GM19328 (cell line): Measurements from ENCODE around the gene KCTD7.
"Not testable (repeated sequence)": the region's sequence is repeated elsewhere in the genome, so short reads cannot be mapped to it uniquely, and the experiment has no call there.

Experiments used
- ATAC-seq: cut with Tn5 transposase; IDR thresholded peaks from one replicate; pipeline ENCODE4 v1.9.1; 2021; ENCODE audit warnings: mild to moderate bottlenecking, moderate library complexity; ENCODE audit not compliant: unreplicated experiment

KCTD7 gene

DNA sequence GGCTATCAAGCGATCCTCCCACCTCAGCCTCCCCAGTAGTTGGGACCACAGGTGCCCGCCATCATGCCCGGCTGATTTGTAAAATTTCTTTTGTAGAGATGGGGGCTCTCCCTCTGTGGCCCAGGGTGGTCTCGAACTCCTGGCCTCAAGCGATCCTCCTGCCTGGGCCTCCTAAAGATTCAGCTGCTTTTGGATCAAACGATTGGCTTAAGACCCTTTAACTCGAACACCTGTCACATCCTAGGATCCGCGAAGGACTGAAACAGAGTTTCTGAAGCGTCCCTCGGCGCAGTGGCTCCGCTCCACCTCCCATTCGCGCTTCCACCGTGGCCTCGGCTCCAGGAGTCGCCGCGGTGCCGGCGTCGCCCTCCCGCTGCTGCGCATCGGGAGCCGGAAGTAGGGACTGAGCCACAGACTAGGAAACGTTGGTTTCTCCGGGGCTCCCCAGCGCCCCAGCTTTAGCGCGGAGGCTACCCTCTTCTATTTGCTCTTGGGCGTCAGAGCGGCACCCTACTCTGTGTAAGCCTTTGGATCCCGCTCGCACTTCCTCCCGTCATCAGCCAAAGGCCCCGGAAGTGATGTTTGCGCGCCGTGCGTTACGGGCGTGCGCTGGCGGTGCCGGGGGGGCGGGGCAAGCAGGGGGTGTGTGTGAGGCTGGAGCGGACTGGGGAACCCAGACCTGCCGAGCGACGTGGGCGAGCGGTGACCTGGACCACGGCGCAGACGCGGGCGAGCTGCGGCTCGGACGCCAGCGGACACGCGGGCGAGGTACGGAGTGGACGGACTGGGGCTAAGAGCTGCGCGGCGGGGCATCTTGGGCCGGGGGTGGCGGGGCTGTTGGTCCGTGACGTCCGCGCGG lies 53.0 kb downstream of the KCTD7 start:
- peak; percentile 85 for ATAC-seq

DNA sequence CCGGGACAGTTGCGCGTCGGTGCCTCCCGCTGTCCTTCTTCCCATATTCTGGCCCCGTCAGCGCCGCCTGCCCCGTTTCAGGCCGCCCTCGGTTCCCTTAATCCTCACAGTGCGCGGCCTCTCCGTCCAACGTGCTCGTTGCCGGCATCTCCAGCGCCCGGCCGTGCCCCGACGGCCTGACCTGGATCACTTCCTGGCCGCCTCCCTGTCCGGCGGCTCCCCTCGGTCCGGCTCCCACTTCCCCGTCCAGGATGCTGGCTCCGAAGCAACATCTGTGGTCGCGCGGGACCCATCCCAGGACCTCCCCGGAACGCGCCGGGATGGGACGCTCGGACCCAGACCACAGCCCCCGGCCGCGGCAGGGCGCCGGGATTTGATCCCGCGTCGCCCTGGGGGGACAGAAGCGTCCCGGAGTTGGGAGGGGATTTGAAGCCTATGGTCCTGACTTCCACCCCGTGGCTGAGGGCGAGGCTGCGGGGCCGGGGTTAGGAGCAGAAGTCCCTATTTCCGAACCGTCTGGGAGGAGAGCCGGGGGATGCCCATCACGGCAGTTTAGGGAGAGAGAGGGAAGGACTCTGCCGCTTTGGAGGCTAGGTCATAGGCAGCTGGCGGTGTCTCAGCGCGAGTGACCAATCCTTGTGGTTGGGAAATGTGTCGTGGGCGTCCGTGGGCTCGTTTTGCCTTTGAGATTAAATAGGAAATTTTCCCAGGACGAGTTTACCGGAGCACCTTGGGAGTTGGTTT lies 53.8 kb downstream of the KCTD7 start:
- peak; percentile 19 for ATAC-seq

DNA sequence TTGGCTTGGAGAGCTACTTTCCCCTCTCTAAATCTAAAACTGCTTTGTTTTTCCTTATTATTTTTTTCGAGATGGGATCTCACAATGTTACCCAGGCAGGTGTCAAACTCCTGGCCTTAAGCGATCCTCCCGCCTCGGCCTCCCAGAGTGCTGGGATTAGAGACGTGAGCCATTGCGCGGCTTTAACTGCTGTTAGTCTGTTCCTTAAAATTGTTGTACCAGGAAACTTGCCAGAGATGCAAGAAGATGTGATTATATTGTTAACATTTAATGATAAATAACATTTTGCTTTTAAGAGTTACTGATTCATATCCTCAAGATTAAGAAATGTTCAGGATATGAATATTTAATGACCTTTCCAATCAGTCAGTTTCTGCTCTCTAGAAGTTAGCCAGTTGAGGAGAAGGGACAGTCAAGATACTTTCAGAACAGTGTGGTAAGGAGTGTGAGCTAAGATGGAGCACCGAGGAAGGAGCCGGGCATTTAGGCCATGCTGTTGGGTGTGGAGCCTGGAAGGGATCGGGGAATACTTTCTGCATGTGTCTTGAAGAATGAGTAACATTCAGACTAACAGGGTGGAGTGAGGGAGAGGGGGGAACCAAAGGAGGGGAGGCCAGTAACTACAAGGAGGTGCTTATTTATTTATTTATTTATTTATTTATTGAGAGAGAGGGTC lies 54.6 kb downstream of the KCTD7 start:
- ATAC-seq, result not testable (repeated sequence)

DNA sequence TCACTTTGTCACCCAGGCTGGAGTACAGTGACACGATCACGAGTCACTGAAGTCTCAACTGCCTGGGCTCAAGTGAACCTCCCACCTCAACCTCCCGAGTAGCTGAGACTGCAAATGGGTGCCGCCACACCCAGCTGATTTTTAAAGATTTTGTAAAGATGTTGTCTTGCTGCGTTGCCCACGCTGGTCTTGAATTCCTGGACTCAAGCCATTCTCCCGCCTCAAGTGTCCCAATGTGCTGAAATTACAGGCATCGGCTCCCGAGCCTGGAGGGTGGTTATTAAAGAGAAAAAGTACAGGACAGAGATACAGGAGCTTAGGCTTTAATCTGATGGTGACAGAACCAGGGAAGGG lies 55.1 kb downstream of the KCTD7 start:
- no peak for ATAC-seq

DNA sequence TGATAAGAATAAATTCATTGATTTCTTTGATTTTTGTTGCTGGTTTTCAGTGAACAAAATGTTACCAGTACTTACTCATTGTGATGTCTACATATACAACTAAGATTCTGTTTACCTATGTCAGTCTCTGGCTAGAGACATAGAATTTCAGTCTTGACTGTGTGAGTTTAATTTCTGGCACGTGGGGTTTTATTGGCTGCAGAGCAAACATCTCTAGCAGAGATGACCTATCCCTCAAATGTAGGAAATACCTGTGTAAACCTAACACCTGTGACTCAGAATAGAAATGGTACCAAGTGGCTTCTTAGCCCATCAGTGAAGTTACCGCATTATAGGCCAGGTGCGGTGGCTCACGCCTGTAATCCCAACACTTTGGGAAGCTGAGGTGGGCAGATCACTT lies 57.0 kb downstream of the KCTD7 start:
- ATAC-seq, result not testable (repeated sequence)

DNA sequence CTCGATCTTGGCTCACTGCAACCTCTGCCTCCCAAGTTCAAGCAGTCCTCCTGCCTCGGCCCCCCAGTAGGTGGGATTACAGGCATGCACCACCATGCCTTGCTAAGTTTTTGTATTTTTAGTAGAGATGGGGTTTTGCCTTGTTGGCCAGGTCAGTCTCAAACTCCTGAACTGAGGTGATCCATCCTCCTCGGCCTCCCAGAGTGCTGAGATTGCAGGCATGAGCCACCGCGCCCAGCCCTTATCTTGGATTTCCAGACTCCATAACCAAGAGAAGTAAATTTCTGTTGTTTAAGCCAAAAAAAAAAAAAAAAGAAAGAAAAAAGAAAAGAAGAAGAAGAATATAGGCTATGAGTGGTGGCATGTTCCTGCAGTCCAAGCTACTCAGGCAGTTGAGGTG lies 58.5 kb downstream of the KCTD7 start:
- ATAC-seq, result no peak

DNA sequence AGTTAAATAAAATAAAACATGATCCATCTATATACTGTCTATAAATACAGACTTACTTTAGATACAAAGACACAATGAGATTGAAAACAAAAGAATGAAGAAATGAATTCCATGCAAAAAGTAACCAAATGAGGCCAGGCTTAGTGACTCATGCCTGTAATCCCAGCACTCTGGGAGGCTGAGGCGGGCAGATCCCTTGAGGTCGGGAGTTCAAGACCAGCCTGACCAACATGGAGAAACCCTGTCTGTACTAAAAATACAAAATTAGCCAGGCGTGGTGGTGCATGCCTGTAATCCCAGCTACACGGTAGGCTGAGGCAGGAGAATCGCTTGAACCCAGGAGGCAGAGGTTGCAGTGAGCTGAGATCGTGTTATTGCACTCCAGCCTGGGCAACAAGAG lies 59.0 kb downstream of the KCTD7 start:
- not testable (repeated sequence) for ATAC-seq

DNA sequence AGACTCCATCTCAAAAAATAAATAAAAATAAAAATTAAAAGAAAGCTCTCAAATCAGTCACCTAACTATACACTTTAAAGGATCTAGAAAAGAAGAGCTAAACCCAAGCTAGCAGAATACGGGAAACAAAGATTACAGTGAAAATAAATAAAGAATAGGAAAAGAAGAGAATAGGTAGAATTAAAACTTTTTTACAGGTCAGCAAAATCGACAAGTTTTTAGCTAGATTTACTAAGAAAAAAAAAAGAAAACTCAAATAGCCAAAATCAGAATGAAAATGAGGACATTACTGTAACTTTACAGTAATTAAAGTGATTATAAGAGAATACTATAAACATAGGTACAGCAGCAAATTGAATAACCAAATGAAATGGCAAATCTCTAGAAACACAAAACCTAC lies 60.4 kb downstream of the KCTD7 start:
- ATAC-seq, result no peak

DNA sequence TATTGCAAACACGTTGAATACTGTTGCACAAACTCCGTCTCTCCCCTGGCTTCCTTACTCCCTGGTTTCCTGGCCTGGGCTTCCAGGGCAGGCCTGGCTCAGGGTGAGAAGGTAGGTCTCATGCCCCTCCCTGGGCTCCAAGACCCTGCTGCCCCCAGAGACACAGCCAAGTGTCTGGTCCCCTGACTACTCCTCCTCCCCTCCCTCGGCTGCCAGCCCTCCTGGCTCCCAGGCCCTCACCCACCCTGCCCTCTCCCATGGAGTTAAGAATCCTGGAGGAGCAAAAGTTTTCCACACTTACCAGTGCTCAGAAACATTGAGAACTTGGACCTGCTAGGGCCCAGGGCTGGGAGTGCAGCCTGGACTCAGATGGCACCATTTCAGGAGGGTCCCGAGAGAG lies 64.7 kb downstream of the KCTD7 start:
- no peak for ATAC-seq
